ENCODE data around the gene IL17RD. TPM values are rescaled to one million over a fixed set of nuclear protein-coding genes. Genes with fewer than 3 reads are reported as not detected.

The IL17RD gene
- total RNA-seq, 1 donor from 2014 or later: 17.2 TPM

GRCh38 chr3:57097536-57097935 lies 67.6 kb downstream of the IL17RD start:
- Histone ChIP-seq H3K9me3 (no peaks in the 10 kb centered on the region), H3K27ac (no peak overlapping the region), H3K4me1 (no peaks in the 10 kb centered on the region), H3K4me3 (no peak overlapping the region), H3K36me3 (peaks cover 0 to 8% of the 10 kb centered on the region in 2 donors), H3K27me3 (no peaks in the 10 kb centered on the region)
- DNase-seq (ENCODE audit: extremely low spot score in 2 of 2): no peak
- intact Hi-C loops (cut with DNase I): no loop called here
- TF ChIP-seq POLR2AphosphoS5 (IDR thresholded peaks at IDR 0.05; ENCODE audit: insufficient read depth in 1 of 2, low read depth in 1 of 2): no peak
- no peak for TF ChIP-seq POLR2A (IDR thresholded peaks at IDR 0.05)
- TF ChIP-seq, protein P1, sequence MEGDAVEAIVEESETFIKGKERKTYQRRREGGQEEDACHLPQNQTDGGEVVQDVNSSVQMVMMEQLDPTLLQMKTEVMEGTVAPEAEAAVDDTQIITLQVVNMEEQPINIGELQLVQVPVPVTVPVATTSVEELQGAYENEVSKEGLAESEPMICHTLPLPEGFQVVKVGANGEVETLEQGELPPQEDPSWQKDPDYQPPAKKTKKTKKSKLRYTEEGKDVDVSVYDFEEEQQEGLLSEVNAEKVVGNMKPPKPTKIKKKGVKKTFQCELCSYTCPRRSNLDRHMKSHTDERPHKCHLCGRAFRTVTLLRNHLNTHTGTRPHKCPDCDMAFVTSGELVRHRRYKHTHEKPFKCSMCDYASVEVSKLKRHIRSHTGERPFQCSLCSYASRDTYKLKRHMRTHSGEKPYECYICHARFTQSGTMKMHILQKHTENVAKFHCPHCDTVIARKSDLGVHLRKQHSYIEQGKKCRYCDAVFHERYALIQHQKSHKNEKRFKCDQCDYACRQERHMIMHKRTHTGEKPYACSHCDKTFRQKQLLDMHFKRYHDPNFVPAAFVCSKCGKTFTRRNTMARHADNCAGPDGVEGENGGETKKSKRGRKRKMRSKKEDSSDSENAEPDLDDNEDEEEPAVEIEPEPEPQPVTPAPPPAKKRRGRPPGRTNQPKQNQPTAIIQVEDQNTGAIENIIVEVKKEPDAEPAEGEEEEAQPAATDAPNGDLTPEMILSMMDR (IDR thresholded peaks at IDR 0.05): no peak

GRCh38 chr3:57095363-57095762 lies 69.8 kb downstream of the IL17RD start:
- TF ChIP-seq, protein P1 (IDR thresholded peaks at IDR 0.05): no peak
- TF ChIP-seq POLR2AphosphoS5 (IDR thresholded peaks at IDR 0.05; ENCODE audit: insufficient read depth in 1 of 2, low read depth in 1 of 2): no peak
- no peak for TF ChIP-seq POLR2A (IDR thresholded peaks at IDR 0.05)
- Histone ChIP-seq H3K27me3 (no peaks in the 10 kb centered on the region), H3K27ac (peak overlapping the region; percentile 50), H3K36me3 (peaks cover 0 to 8% of the 10 kb centered on the region in 2 donors), H3K4me3 (no peak overlapping the region), H3K9me3 (no peaks in the 10 kb centered on the region), H3K4me1 (no peaks in the 10 kb centered on the region)
- DNase-seq (ENCODE audit: extremely low spot score in 2 of 2): no peak
- intact Hi-C loops (cut with DNase I): no loop called here

GRCh38 chr3:57094575-57094974 lies 70.6 kb downstream of the IL17RD start:
- Histone ChIP-seq H3K4me3 (no peak overlapping the region), H3K27me3 (no peaks in the 10 kb centered on the region), H3K4me1 (no peaks in the 10 kb centered on the region), H3K36me3 (peaks cover 0 to 8% of the 10 kb centered on the region in 2 donors), H3K27ac (peak overlapping the region; percentile 50), H3K9me3 (no peaks in the 10 kb centered on the region)
- TF ChIP-seq POLR2AphosphoS5 (IDR thresholded peaks at IDR 0.05; ENCODE audit: insufficient read depth in 1 of 2, low read depth in 1 of 2) (no peak), POLR2A (IDR thresholded peaks at IDR 0.05) (no peak)
- TF ChIP-seq, protein P1 (IDR thresholded peaks at IDR 0.05): no peak
- intact Hi-C loops (cut with DNase I): no loop called here
- no peak for DNase-seq (ENCODE audit: extremely low spot score in 2 of 2)

DNA sequence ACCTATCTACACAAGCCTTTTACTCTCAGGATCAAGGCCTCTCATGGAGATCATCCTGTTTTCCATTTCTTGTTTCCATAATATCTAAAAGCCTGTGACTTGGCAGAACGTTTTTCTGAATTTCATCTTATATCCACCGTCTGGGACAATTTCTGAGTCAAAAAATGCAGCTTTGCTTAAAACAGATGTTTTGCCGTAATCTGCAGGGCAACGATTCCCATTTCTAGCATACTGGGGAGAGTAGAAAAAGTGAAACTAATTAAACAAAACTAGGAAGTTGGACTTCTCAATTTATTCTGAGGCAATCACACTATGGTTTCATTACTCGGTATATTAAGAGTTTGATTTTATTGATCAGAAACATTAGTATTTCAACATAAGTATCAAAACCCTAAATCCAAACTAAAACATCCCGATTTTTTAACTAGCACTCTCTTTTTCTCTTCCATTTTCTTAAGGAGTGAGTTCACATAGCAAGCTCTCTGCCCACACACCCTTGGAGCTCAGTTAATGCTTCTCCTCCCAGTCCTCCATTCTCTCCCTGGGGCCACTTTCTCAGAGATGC lies 71.1 kb downstream of the IL17RD start:
- H3K27me3 ChIP-seq: no peaks in the 10 kb centered on the region
- peaks cover 0 to 8% of the 10 kb centered on the region in 2 donors for H3K36me3 ChIP-seq
- no peak for DNase-seq (ENCODE audit: extremely low spot score in 2 of 2)
- TF ChIP-seq POLR2A (IDR thresholded peaks at IDR 0.05) (no peak), POLR2AphosphoS5 (IDR thresholded peaks at IDR 0.05; ENCODE audit: insufficient read depth in 1 of 2, low read depth in 1 of 2) (no peak)
- TF ChIP-seq, protein P1 (IDR thresholded peaks at IDR 0.05): no peak
- H3K4me3 ChIP-seq: no peak overlapping the region
- peak overlapping the region; percentile 50 for H3K27ac ChIP-seq
- no peaks in the 10 kb centered on the region for H3K4me1 ChIP-seq
- H3K9me3 ChIP-seq: no peaks in the 10 kb centered on the region
- intact Hi-C loops (cut with DNase I): no loop called here

DNA sequence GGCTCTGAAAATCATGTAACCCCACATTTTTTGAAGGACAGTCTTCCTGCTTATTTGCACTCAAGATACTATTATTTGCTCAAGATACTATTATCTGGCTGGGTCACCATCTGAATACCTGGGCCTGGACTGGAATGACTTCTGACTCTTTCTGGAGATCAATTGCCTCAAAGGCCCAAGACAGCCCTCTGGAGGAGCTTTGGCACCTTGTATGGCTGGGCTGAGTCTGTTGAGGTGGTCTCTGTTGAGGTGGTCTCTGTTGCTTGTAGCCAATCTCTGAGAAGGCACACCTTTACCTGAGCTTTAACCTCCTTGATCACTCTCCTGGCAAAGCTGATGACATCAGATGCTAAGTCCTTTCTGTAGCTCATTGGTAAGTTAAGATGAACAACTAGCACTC lies 71.7 kb downstream of the IL17RD start:
- intact Hi-C loops (cut with DNase I): no loop called here
- H3K36me3 ChIP-seq: peaks cover 0 to 8% of the 10 kb centered on the region in 2 donors
- no peak overlapping the region for H3K4me3 ChIP-seq
- H3K4me1 ChIP-seq: no peaks in the 10 kb centered on the region
- H3K27me3 ChIP-seq: no peaks in the 10 kb centered on the region
- DNase-seq (ENCODE audit: extremely low spot score in 2 of 2): no peak
- TF ChIP-seq POLR2A (IDR thresholded peaks at IDR 0.05) (no peak), POLR2AphosphoS5 (IDR thresholded peaks at IDR 0.05; ENCODE audit: insufficient read depth in 1 of 2, low read depth in 1 of 2) (no peak)
- TF ChIP-seq, protein P1 (IDR thresholded peaks at IDR 0.05): no peak
- H3K9me3 ChIP-seq: no peaks in the 10 kb centered on the region
- H3K27ac ChIP-seq: no peak overlapping the region

All from vagina (tissue), 2 donors.